Superior temporal gyrus (tissue), 1 donor: ENCODE measurements around the gene MACROH2A2.
"Not testable (repeated sequence)": the region's sequence is repeated elsewhere in the genome, so short reads cannot be mapped to it uniquely, and the experiment has no call there.

Experiments
- DNase-seq: peaks from one replicate; pipeline ENCODE4 v3.0.0-alpha.2; 2016; ENCODE audit errors: extremely low spot score

The MACROH2A2 gene

DNA sequence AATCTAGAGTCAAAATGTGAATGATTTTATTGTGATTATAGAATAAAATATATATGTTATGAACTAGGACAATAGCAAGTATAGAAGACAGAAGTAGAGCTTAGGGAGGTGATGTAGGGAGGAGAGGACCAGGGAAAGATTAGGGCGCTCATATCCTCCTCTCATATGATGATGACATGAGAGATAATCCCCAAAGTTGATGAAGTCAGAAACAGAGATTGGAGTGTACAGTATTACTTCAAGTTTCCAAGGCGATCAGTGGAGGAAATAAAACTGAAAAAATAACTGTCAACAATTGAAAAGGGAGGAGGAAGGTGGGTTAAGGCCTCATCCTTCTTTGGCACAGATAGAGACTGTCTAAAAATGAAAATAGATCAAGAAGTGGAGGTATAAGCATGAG is 14.9 kb downstream of the MACROH2A2 start:
- no peak for DNase-seq

DNA sequence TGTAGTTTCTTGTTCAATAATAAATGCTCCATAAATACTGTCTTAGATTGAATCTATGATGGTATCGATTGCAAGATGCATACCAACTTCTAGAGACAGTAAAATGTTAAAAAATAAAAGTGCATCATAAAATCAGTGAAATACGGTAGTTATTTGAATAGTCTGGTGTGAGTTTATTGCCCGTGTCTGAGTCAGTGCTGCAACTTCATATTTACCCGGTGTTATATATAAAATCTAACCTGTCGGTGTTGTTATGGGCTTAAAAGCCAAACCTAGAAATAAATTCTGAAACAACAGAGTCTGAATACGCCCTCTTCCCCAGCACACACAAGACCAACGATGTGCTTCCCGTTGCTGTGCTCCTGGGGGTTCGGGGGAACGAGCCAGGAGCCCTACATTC is 16.3 kb downstream of the MACROH2A2 start:
- DNase-seq: no peak

DNA sequence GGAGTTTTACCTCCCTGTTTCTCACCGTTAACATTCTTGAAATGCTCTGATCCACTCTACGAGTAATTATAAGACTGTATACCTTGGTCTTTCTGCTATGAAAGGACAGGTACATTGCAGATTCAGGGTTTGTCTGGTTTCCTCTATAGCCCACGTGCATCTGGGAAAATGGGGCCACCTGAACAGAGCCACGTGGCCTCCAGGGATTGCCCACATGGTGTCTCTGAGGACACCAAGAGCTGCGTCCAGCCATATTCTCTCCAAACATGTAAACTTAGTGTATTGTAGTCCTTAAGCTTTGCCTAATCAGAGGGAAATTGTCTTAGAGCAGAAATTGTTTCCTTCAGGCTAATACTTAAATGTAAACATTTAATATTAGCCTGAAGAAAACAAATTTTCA is 16.7 kb downstream of the MACROH2A2 start:
- no peak for DNase-seq

DNA sequence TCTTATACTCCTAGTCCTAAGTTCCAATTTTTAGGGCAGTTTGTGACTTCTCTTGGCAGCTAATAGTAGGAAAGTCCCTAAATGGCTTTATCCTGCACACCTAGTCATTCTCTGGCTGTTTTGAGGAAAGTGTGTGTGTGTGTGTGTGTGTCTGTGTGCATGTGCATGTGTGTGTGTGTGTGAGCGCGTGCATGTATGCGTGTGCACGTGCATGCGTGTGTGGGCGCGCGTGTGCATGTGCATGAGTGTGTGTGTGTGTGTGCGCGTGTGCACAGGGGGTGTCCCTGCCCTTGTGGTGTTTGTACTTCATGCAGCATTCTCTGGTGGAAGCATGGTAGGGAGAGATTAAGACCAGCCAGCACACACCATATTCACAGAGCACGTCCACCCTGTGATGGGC is 18.2 kb downstream of the MACROH2A2 start:
- DNase-seq: no peak

DNA sequence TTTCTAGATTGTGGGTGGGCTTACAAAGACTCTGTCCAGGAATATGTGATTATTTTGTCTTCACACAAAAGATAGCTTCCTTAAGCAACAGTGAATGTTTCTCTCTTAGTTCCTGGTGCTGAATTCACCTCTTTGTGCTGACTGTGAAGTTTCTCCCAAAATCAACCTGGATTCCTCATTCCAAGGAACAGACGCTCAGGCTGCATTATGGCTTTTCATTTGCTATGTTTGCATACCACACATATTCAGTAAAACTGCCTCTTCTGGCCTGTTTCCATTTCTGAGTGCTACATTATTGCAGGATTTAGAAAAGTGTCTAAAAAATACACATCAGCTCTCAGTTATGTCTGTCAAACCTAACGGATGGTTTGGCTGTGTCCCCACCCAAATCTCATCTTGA is 21.5 kb downstream of the MACROH2A2 start:
- no peak for DNase-seq

DNA sequence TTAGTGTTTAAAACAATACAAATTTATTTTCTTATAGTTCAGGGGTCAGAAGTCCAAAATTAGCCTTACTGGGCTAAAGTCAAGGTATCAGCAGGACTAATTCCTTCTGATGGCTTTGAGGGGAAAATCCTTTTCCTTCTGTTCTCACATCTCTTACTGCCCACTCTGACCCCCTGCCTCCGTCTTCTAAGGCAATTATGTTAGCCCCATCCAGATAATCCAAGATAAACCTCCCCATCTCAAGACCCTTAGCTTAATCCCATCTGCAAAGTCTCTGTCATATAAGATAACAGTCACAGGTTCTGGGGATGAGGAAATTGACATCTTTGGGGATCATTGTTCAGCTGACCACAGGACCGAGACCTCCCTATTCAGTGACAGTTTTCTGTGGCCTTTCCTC is 22.3 kb downstream of the MACROH2A2 start:
- DNase-seq: no peak

DNA sequence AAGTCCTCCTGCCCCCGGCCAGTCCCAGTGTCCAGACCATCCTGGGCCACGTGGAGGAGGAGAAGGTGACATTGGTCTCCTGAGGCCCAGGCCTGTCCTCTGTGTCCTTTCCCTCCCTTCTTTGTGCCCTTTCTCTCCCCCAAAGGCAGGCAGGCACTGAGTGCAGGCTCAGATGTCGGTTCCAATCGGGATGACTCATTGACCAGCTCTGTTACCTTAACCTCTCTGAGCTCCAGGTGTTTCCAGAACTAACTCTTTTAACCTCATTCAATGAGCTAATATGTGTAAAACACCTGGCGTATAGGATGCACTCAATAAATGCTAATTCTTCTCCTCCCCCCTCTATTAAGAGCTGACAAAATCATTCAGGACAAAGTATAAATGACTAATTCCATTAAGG is 25.7 kb downstream of the MACROH2A2 start:
- DNase-seq: no peak

DNA sequence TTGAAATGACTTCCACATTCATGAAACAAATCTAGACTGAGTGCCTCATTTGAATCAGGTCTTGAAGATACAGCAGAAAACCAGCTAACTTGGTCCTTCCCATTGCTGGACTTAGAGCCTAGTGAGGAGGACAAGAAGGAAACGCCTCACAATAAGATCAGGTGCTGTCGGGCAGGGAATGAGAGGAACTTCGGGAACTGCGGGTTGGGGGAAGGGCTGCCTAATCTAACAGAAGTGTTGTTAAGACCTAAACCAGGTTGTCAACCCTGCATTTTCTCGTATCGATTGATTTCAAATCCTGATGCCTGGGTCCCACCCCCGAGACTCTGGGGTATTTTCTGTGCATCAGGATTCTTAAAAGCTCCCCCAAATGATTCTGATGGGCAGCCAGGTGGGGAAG is 26.3 kb downstream of the MACROH2A2 start:
- DNase-seq: no peak

DNA sequence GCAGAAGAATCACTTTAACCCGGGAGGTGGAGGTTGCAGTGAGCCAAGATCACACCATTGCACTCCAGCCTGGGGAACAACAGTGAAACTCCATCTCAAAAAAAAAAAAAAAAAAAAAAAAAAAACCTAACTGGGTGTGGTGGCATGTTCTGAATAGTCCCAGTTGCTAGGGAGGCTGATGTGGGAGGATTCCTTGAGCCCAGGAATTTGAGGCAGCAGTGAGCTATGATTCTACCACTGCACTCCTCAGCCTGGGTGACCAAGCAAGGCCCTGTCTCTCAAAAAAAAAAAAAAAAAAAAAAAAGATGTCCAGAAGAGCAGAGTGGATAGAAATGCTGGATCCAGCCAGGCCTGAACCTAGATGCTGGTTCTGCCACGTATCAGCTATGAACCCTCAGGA is 28.1 kb downstream of the MACROH2A2 start:
- DNase-seq: not testable (repeated sequence)

DNA sequence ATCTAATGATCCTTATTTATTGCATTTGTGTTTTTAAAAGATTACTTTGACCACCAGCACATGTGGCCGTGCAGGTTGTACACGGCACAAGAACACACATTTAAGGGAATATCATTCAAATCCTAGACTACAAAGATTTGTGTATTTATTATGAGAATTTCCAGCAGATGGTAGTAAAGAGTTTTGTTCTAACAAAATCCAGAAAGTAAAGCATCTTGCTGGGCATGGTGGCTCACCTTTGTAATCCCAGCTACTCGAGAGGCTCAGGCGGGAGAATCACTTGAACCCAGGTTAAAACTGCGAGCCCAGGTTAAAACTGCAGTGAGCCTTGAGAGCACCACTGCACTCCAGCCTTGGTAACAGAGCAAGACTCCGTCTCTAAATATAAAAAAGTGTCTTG is 31.5 kb downstream of the MACROH2A2 start:
- no peak for DNase-seq

DNA sequence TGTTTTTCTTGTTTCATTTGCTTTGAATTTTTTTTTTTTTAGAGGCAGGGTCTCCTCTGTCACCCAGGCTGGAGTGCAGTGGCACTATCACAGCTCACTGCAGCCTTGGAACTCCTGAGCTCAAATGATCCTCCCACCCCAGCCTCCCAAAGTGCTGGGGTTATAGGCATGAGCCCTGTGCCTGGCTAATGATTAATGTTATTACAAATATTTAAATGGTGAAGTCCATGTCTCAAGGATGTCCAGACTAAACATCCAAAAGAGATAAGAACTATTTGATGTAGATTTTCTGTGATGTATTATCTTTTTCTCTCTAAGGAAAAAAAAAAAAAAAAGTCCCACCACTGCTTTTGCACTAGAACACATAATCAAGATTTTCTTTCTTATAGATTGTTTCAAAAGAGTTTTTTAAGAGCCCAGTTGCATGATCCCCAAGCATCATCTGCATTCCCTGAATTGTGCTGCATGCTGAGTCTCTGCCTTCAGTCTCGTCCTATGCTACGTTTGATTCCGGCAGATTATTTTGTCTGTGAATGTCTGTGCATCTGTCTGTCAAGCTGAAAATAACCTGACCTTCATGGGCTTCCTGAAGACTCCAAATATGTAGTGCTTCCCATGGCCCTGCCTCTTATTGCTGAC is 33.4 kb downstream of the MACROH2A2 start:
- DNase-seq: no peak

DNA sequence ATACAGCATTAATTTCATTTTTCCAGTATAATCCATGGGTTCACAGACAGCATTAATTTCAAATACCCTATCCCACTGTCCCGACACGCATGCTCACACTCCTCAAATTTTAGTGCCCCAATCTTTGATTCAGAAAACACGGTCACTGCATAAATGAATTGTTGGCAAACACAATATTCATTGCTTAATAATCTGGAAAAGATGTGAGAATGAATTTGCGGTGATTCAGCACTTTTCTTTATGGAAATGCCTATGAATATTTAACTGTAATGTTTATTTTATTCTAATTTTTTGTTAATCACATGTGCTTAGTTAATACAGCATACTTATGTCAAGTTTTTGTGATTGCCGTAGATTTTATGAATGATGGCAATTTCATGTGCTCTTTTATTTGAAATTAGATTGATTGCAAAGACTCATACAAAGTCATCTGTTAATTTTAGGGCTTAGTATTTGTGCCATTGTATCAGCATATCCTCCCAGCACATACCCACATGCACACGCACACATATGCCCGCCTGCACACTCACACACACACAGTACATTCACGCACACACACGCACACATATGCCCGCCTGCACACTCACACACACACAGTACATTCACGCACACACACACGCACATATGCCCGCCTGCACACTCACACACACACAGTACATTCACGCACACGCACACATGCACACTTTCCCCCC is 35.1 kb downstream of the MACROH2A2 start:
- DNase-seq: no peak

DNA sequence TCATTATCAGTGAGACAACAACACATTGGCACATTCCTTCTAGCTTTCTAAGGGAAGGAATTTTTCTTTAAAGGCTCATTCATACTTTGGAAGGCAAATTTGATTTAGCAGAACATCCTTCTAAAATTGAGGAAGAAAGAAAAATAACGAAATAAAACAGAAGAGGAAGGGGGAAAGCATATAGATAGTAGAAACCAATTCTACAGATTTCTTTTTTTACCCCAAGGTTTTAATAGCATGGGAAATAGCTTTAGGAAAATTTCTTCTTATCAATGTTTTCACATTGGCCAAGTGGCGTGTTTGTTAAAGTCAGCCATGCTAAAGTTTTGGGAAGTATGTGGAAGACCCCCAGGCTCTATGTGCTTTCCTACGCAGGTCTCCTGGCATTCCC is 35.7 kb downstream of the MACROH2A2 start:
- DNase-seq: no peak

DNA sequence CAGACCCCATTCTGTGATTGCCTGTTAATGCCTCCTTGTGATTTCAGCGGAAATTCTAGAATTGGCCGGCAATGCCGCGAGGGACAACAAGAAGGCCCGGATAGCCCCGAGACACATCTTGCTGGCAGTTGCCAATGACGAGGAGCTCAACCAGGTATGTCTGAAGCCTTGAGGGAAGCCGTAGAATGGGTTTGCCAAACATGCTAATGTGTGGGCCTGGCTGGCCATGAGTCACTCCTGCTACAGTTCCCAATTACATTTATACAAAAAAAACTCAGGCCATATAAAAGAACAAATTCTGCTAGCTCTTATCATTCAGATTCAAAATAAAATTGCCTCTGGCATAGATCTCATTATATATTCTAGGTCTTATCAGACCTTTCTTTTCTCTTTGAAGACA is 37.4 kb downstream of the MACROH2A2 start:
- no peak for DNase-seq

DNA sequence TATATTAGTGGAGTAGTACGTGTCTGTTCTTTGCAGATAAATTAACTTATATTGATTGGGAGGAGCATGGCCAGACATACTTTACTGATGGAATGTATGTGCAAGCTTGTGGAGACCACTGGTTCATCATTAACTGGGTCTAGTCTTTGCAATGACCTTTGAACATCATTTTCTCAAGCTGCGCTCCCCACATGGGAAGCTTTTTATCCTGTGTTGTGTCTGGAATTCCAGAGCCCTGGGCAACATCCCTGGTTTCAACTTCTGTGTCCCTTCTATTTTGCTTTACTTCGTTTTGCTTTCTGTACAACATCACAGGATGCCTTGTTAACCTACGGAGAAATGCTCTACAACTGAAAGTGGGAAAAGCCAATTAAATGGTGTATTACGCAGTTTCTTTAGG is 38.3 kb downstream of the MACROH2A2 start:
- no peak for DNase-seq

DNA sequence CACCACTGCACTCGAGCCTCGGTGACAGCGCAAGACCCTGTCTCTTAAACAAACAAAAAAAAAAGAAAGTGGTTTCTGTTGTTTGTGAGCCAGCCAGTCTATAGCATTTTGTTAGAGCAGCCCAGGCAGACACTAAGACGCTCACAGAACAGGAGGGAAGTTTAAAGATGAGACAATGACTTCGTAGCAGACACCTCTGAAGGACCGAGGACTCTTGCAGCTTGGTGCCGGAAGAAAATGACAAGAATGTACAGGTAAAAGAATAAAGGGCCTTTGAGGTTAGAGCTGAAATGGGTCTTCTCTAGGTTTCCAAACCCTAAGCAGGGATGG is 39.7 kb downstream of the MACROH2A2 start:
- no peak for DNase-seq

DNA sequence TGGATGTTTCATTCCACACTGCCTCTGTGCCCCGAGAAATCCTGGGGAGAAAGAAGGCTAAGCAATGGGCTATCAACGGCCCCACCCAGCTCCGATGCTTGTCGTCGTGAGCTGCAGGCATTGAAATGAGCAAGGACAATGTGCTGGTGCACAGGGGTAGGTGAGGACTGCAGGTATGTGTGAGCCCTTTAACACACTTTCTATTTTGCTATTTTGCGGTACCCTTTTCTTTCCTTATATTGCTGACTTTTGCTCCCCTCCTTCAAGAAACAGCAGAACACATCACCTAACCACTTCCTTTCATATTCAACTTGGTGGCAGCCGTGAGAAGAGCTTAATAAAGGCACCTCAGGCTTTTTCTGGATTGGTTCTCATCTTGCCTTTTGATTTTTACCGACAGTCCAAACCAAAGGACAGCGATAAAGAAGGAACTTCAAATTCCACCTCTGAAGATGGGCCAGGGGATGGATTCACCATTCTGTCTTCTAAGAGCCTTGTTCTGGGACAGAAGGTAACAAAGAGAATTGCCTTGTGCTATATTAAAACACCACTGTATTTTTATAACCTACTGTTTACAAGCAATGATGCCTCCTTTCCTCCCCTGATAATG is 40.8 kb downstream of the MACROH2A2 start:
- DNase-seq: no peak

DNA sequence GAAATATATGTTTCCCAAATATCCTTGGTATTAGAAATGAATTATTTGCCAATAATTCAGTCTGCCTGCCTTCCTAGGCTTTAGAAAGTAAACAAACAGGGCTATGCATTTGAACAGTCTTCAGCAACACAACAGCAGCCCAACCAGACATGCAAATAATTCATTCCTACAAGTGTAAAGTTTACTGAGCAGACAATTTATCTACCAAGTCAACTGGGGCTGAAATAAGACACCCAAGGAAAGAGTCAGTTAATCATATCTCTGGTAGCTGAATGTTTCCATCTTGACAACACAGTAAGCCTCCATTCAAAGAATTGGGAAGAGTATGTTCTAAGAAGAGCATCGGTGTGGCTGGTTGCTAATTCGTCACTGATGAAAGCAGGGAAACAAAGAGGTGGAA is 41.6 kb downstream of the MACROH2A2 start:
- DNase-seq: no peak

DNA sequence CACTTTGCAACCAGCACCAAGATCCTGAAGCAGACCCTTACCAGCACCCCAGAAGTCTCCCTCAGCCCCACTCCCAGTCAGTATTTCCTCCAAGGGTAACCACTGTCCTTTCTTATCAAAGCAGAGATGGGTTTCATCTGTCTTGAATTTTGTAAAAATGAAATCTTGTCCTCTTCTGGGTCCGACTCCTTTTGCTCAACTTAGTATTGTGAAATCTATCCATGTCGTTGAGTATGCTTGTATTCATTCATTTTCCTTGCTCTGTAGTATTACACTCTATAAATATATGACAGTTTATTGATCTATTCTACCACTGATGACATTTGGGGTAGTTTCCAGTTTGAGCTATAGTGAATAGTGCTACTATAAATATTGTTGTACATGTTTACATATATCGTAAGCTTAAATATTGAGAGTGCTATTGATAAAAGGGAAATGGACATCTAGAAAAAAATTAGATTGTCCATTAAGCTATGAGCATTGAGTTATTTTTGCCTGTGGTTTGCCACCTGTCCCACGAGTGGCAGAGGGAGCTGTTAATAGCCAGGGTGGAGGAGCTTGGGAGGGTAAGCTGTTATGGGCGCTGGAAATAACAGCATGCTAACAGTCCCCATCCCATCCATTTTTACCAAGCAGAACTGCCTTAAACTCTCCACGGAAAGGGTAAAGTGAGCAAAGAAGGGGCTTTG is 43.5 kb downstream of the MACROH2A2 start:
- DNase-seq: no peak

DNA sequence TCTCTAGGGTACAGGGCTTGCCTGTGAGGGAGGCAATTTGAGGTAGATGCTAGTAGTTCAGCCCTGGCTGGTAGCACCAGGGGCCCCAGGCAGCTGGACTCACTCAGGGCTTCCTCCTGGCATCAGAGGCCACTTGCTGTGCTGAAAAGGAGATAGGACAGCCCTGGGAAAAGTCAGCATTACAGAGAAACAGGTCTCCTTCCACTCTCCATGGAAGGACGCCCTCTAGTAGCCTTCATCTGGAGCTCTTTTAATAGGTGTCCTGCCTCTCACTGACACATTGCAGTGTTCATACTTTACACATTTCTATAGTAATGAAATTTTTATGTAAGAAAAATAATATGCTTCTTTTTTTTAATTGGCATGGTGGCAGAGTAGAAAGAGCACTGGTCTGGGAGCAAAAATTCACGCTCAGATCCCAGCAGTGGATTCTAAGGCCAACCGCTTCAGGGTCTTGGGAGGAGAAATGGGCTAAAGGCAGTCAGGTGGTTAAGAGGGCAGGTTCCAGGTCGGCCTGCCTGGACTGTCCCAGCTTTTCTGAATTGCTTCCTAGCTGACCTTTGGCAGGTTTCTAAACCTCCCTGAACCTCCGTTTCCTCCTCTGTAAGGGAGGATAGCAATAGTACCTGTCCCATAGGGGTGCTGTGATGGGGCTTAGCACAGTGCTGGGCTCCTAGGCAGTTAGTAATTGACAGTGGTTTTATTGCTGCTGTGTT is 44.2 kb downstream of the MACROH2A2 start:
- DNase-seq: no peak

DNA sequence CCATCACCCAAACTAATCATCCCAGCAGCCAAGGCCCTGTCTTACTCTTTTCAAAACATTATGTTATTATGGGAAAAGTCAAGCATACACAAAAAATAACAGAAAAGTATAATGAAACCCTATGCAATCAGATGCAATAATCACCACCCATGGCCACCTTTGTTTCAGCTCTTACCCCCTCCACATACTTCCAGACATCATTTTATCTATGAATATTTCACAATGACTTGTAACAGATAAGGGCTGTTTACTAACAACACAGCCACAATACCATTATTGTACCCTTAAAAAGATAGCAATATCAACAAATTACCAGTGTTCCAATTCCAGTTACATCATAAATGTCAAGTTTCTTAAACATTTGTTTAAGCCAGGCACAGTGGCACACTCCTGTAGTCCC is 44.8 kb downstream of the MACROH2A2 start:
- DNase-seq: no peak

DNA sequence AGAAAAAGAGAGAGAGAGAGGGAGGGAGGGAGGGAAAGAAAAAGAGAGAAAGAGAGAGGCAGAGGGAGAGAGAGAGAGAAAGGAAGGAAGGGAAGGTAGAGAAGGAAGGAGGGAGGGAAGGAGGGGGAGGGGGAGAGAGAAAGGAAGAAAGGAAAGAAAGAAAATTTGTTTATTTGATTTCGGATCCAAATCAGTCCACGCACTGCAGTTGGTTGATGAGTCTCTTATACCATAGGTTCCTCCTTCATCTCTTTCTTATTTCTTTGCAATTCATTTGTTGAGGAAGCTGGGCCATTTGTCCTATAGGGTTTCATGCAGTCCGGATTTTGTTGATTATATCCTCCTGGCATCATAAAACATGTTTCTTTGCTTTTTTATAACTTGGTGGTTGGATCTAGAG is 45.6 kb downstream of the MACROH2A2 start:
- DNase-seq: no peak
